K562 (cell line): Measurements from ENCODE around the gene NMNAT1. TPM values are rescaled to one million over a fixed set of nuclear protein-coding genes. Genes with fewer than 3 reads are reported as not detected.

Experiments used
- CBFA2T3 ChIP-seq: fragments of 450-650 bp; IDR thresholded peaks from 2 replicates; pipeline ENCODE4 v1.6.1; 2017
- CREB3 ChIP-seq: fragments of 450-650 bp; conservative IDR thresholded peaks from 2 replicates; pipeline ENCODE4 v1.6.1; 2016; ENCODE audit warnings: missing genetic modification characterization, low read depth, mild to moderate bottlenecking, missing compliant biosample characterization, moderate library complexity
- CXXC5 ChIP-seq: fragments of 250-450 bp; sonication (Bioruptor Pico); IDR thresholded peaks from 2 replicates; pipeline ENCODE4 v1.8.0; 2022; ENCODE audit warnings: inconsistent platforms, mild to moderate bottlenecking, moderate library complexity
- ERF ChIP-seq: fragments of 450-650 bp; formaldehyde crosslinking; IDR thresholded peaks from 2 replicates; pipeline ENCODE4 v1.4.0; 2020; ENCODE audit warnings: mild to moderate bottlenecking, mixed read lengths
- ESRRA ChIP-seq: fragments of 450-650 bp; IDR thresholded peaks from 2 replicates; pipeline ENCODE4 v1.6.1; 2014; ENCODE audit warnings: low read depth, mild to moderate bottlenecking, moderate library complexity, borderline replicate concordance
- FOS ChIP-seq: IDR thresholded peaks from 3 replicates; pipeline ENCODE4 v1.6.1; 2011; ENCODE audit not compliant: insufficient read length; ENCODE audit errors: extremely low read depth
- HBP1 ChIP-seq: fragments of 450-650 bp; formaldehyde crosslinking; IDR thresholded peaks from 2 replicates; pipeline ENCODE4 v1.4.0; 2022; ENCODE audit warnings: missing genetic modification characterization
- HDGF ChIP-seq: fragments of 450-650 bp; IDR thresholded peaks from 2 replicates; pipeline ENCODE4 v1.6.1; 2016
- PCBP2 ChIP-seq: fragments of 200-400 bp; formaldehyde crosslinking; IDR thresholded peaks from 2 replicates; pipeline ENCODE4 v1.6.1; 2018; ENCODE audit warnings: low read length, low read depth, mild to moderate bottlenecking, moderate library complexity; ENCODE audit not compliant: poor library complexity, severe bottlenecking
- PHF8 ChIP-seq: fragments of 200-600 bp; sonication (generic); IDR thresholded peaks from 2 replicates; pipeline ENCODE4 v1.6.1; 2012; ENCODE audit warnings: mixed run types, mild to moderate bottlenecking, inconsistent platforms, low read length, moderate library complexity, borderline replicate concordance
- SP2 ChIP-seq: IDR thresholded peaks from 2 replicates; pipeline ENCODE4 v1.6.1; 2011; ENCODE audit warnings: mild to moderate bottlenecking, low read depth, low read length, moderate library complexity; ENCODE audit not compliant: poor library complexity, severe bottlenecking; ENCODE audit errors: extremely low read depth
- TEAD4 ChIP-seq, 2 experiments: sonication (generic) in 1 of 2; formaldehyde crosslinking in 1 of 2; IDR thresholded peaks; 2 replicates each; pipeline versions ENCODE4 v1.6.1 to v1.8.0; 2012 to 2022; ENCODE audit warnings: borderline replicate concordance in 1 of 2, inconsistent platforms in 1 of 2, low read length in 1 of 2, mild to moderate bottlenecking in 1 of 2, missing genetic modification reagents in 1 of 2
- USF1 ChIP-seq: sonication (generic); formaldehyde crosslinking; IDR thresholded peaks from 2 replicates; pipeline ENCODE4 v1.9.0; 2022; ENCODE audit warnings: mild to moderate bottlenecking, missing genetic modification reagents
- polyA plus RNA-seq, 8 experiments: library from polyadenylated mRNA; depleted of rRNA in 4 of 8; stranded (reverse) in 5 of 8; unstranded in 3 of 8; fragments of >200 nt; fragmentation: Nextera tagmentation in 2 of 8; fragmentation: Illumina TruSeq in 1 of 8; extraction: Ambion mirVana in 2 of 8; extraction: Trizol in 1 of 8; gene quantifications; 2 replicates each; pipeline versions ENCODE4 v1.2.1 to v1.2.3, GENCODE V29; 2011 to 2014; ENCODE audit warnings: inconsistent platforms in 1 of 8, missing spikeins in 1 of 8
- total RNA-seq, 7 experiments: library from RNA; depleted of rRNA in 6 of 7; stranded (reverse); fragments of >200 nt in 6 of 7; fragmentation: Illumina TruSeq in 2 of 7; extraction: Trizol in 2 of 7; gene quantifications; 2 replicates each; pipeline versions ENCODE4 v1.2.1 to v1.2.3, GENCODE V29; 2011 to 2021; ENCODE audit warnings: low replicate concordance in 1 of 7
- TF ChIP-seq, protein P1 (sequence below): fragments of 450-650 bp; IDR thresholded peaks from 2 replicates; pipeline ENCODE4 v1.6.1; 2018; ENCODE audit not compliant: partially characterized antibody
- TF ChIP-seq, protein P2 (sequence below): sonication (generic); IDR thresholded peaks from 2 replicates; pipeline ENCODE4 v1.6.1; 2016
- TF ChIP-seq, protein P3 (sequence below): IDR thresholded peaks from 3 replicates; pipeline ENCODE4 v1.6.1; 2011; ENCODE audit warnings: borderline replicate concordance, mild to moderate bottlenecking; ENCODE audit not compliant: insufficient read length, insufficient read depth

The NMNAT1 gene
- total and polyA plus RNA-seq, 9 of the 15 experiments (the other 6 are each of a cell fraction or from before 2014, with no cell fraction given) = 5.1 to 14.6 (median 12.1) TPM

DNA sequence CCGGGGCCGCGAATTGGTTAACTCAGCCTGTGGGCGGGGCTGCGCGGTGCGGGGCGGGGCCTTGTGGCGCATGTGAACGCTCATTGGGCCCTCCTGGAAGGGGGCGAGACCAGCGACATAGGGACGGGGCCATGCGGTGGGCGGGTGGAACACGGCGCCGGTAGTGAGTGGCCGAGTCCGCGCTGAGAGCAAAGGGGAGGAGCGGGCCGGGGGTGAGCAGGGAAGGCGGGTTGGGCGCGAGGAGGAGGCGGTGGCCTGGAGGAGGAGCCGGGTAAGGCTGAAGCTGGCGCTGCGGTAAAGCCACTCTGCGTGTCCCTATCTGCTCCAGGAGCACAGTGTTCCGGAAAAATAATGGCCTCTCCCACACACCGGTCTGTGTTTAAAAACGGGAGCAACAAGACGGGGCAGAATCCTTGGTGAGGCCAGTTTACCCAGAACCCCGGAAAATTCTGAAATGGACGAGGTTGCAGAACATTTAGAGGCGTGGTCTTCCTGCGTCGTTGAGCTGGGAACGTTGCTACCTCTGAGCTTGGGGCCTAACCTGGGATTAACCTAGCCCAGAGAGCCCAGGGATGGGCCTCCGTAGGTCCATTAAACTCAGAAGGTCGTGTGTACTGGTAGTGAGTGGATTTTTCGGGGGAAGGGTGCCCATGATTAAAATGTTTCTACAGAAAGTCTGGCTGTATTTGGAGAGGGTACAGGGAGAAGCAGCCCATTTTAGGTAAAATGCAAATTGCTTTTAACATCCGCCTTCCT is 32.7 kb upstream of the NMNAT1 start (continued):
- 0 out of 2 replicates have a peak, but pooled peaks have one; percentile 9 for TF ChIP-seq HBP1 (CRISPR knock-in tag)
- peak; percentile 12; the same call in 1 of the 2 replicates for TF ChIP-seq CBFA2T3
- peak; percentile 72; the same call in 1 of the 2 replicates for TF ChIP-seq HDGF
- peak; percentile 68 for TF ChIP-seq CXXC5 (CRISPR knock-in tag)
- TF ChIP-seq ESRRA = 0 out of 2 replicates have a peak, but pooled peaks have one; percentile 62
- TF ChIP-seq USF1 (CRISPR knock-in tag) = peak; percentile 65
- TF ChIP-seq, protein P1, sequence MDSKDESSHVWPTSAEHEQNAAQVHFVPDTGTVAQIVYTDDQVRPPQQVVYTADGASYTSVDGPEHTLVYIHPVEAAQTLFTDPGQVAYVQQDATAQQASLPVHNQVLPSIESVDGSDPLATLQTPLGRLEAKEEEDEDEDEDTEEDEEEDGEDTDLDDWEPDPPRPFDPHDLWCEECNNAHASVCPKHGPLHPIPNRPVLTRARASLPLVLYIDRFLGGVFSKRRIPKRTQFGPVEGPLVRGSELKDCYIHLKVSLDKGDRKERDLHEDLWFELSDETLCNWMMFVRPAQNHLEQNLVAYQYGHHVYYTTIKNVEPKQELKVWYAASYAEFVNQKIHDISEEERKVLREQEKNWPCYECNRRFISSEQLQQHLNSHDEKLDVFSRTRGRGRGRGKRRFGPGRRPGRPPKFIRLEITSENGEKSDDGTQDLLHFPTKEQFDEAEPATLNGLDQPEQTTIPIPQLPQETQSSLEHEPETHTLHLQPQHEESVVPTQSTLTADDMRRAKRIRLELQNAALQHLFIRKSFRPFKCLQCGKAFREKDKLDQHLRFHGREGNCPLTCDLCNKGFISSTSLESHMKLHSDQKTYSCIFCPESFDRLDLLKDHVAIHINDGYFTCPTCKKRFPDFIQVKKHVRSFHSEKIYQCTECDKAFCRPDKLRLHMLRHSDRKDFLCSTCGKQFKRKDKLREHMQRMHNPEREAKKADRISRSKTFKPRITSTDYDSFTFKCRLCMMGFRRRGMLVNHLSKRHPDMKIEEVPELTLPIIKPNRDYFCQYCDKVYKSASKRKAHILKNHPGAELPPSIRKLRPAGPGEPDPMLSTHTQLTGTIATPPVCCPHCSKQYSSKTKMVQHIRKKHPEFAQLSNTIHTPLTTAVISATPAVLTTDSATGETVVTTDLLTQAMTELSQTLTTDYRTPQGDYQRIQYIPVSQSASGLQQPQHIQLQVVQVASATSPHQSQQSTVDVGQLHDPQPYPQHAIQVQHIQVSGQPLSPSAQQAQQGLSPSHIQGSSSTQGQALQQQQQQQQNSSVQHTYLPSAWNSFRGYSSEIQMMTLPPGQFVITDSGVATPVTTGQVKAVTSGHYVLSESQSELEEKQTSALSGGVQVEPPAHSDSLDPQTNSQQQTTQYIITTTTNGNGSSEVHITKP = peak; percentile 97
- TF ChIP-seq, protein P2, sequence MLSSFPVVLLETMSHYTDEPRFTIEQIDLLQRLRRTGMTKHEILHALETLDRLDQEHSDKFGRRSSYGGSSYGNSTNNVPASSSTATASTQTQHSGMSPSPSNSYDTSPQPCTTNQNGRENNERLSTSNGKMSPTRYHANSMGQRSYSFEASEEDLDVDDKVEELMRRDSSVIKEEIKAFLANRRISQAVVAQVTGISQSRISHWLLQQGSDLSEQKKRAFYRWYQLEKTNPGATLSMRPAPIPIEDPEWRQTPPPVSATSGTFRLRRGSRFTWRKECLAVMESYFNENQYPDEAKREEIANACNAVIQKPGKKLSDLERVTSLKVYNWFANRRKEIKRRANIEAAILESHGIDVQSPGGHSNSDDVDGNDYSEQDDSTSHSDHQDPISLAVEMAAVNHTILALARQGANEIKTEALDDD = peak; percentile 87
- peak; percentile 74 for TF ChIP-seq PHF8
- peak; percentile 38 for TF ChIP-seq SP2
- TF ChIP-seq PCBP2 = no peak
- peak; percentile 84; the same call in 1 of the 2 replicates for TF ChIP-seq ERF (CRISPR knock-in tag)
- peak; percentile 42; the same call in 1 of the 2 replicates for TF ChIP-seq TEAD4 (IDR thresholded peaks at IDR 0.05; ENCODE audit: low read length)
- TF ChIP-seq TEAD4 (CRISPR knock-in tag; IDR thresholded peaks at IDR 0.05; ENCODE audit: borderline replicate concordance) = no peak
- TF ChIP-seq FOS = peak; percentile 15
- TF ChIP-seq, protein P3, sequence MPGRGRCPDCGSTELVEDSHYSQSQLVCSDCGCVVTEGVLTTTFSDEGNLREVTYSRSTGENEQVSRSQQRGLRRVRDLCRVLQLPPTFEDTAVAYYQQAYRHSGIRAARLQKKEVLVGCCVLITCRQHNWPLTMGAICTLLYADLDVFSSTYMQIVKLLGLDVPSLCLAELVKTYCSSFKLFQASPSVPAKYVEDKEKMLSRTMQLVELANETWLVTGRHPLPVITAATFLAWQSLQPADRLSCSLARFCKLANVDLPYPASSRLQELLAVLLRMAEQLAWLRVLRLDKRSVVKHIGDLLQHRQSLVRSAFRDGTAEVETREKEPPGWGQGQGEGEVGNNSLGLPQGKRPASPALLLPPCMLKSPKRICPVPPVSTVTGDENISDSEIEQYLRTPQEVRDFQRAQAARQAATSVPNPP = no peak
- 0 out of 2 replicates have a peak, but pooled peaks have one; percentile 40 for TF ChIP-seq CREB3 (tag)
